ENCODE data around the gene ZNF485.
A peak's percentile ranks its signal among the peaks of the same experiment; 100 is the strongest.

The ZNF485 gene

DNA sequence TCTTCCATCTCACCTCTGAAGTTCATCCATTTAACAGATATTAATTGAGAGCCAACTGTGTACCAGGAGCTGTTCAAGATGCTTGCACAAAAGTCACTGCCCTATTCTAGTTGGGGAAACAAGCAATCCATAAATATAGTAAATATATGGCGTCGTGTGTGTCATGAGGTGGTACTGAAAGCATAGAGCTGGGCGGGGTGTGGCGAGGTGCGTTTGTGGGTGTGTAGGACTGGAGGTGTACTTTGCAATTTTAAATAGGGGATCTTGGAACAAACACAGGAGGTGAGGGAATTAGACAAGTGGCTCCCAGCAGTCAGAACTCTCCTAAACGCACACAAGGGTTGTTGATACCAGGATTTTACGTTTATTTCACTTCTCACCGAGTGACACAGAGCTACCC lies 31.3 kb upstream of the ZNF485 start:
- no peak overlapping the region for H2AFZ ChIP-seq (ENCODE audit: low read depth, low read length)
- H3K4me1 ChIP-seq (ENCODE audit: insufficient read depth, low read length): peaks cover 6% of the 10 kb centered on the region
- H3K27me3 ChIP-seq (ENCODE audit: insufficient read depth, low read length, poor library complexity): no peaks in the 10 kb centered on the region
- TF ChIP-seq, protein P1, sequence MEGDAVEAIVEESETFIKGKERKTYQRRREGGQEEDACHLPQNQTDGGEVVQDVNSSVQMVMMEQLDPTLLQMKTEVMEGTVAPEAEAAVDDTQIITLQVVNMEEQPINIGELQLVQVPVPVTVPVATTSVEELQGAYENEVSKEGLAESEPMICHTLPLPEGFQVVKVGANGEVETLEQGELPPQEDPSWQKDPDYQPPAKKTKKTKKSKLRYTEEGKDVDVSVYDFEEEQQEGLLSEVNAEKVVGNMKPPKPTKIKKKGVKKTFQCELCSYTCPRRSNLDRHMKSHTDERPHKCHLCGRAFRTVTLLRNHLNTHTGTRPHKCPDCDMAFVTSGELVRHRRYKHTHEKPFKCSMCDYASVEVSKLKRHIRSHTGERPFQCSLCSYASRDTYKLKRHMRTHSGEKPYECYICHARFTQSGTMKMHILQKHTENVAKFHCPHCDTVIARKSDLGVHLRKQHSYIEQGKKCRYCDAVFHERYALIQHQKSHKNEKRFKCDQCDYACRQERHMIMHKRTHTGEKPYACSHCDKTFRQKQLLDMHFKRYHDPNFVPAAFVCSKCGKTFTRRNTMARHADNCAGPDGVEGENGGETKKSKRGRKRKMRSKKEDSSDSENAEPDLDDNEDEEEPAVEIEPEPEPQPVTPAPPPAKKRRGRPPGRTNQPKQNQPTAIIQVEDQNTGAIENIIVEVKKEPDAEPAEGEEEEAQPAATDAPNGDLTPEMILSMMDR (IDR thresholded peaks at IDR 0.05; ENCODE audit: borderline replicate concordance, extremely low read depth, low read length, poor library complexity, severe bottlenecking): no peak
- TF ChIP-seq EZH2 (IDR thresholded peaks at IDR 0.05; ENCODE audit: borderline replicate concordance, low read depth, low read length, severe bottlenecking): no peak
- ATAC-seq (ENCODE audit: insufficient read depth, low read depth) (no peak), DNase-seq (no peak)
- H3K27ac ChIP-seq (ENCODE audit: low read length): no peak overlapping the region
- H3K9ac ChIP-seq (ENCODE audit: low read depth, low read length): no peak overlapping the region
- peaks cover 6% of the 10 kb centered on the region for H3K9me3 ChIP-seq (ENCODE audit: insufficient read depth, low read length, severe bottlenecking)
- H4K20me1 ChIP-seq (ENCODE audit: insufficient read depth, low read length): no peaks in the 10 kb centered on the region
- H3K4me3 ChIP-seq (ENCODE audit: low read depth in 1 of 2, low read length in 2 of 2): no peak overlapping the region
- no peak overlapping the region for H3K4me2 ChIP-seq (ENCODE audit: insufficient read depth, low read length)
- no peaks in the 10 kb centered on the region for H3K36me3 ChIP-seq (ENCODE audit: insufficient read depth, low read length)
- no peaks in the 10 kb centered on the region for H3K79me2 ChIP-seq (ENCODE audit: insufficient read depth, low read length)

- Histone ChIP-seq H3K27ac (ENCODE audit: low read length) (no peak overlapping the region), H3K27me3 (ENCODE audit: insufficient read depth, low read length, poor library complexity) (no peaks in the 10 kb centered on the region), H4K20me1 (ENCODE audit: insufficient read depth, low read length) (no peaks in the 10 kb centered on the region), H3K4me1 (ENCODE audit: insufficient read depth, low read length) (peaks cover 6% of the 10 kb centered on the region), H3K36me3 (ENCODE audit: insufficient read depth, low read length) (no peaks in the 10 kb centered on the region), H3K9ac (ENCODE audit: low read depth, low read length) (no peak overlapping the region), H2AFZ (ENCODE audit: low read depth, low read length) (peak overlapping the region; percentile 64), H3K4me2 (ENCODE audit: insufficient read depth, low read length) (no peak overlapping the region), H3K9me3 (ENCODE audit: insufficient read depth, low read length, severe bottlenecking) (peaks cover 6% of the 10 kb centered on the region), H3K79me2 (ENCODE audit: insufficient read depth, low read length) (no peaks in the 10 kb centered on the region), H3K4me3 (ENCODE audit: low read depth in 1 of 2, low read length in 2 of 2) (no peak overlapping the region)
- ATAC-seq (ENCODE audit: insufficient read depth, low read depth): peak; percentile 72
- TF ChIP-seq, protein P1 (IDR thresholded peaks at IDR 0.05; ENCODE audit: borderline replicate concordance, extremely low read depth, low read length, poor library complexity, severe bottlenecking): no peak
- no peak for TF ChIP-seq EZH2 (IDR thresholded peaks at IDR 0.05; ENCODE audit: borderline replicate concordance, low read depth, low read length, severe bottlenecking)
- DNase-seq: peak; percentile 15
Measured at GRCh38 chr10:43576062-43576461, 30.2 kb upstream of the ZNF485 start.

DNA sequence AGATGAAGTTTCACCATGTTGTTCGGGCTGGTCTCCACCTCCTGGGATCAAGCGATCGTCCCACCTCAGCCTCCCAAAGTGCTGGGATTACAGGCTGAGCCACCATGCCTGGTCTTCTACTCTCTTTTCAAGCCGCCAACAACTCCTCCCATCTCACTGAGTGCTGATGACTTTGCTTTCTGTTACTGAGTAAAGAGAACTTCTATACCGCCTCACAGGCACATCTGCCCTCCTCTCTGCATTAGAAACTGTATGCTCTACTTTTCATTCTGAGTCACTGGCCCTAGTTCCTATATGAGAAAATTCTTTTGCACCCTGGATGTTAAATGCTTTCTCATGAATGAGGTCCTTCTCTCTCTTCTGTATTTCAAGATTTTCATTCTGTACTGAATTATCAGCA lies 29.7 kb upstream of the ZNF485 start:
- peaks cover 6% of the 10 kb centered on the region for H3K9me3 ChIP-seq (ENCODE audit: insufficient read depth, low read length, severe bottlenecking)
- no peak overlapping the region for H3K4me2 ChIP-seq (ENCODE audit: insufficient read depth, low read length)
- DNase-seq (no peak), ATAC-seq (ENCODE audit: insufficient read depth, low read depth) (0 out of 3 replicates have a peak, but pooled peaks have one; percentile 33)
- H4K20me1 ChIP-seq (ENCODE audit: insufficient read depth, low read length): no peaks in the 10 kb centered on the region
- no peak overlapping the region for H2AFZ ChIP-seq (ENCODE audit: low read depth, low read length)
- no peaks in the 10 kb centered on the region for H3K27me3 ChIP-seq (ENCODE audit: insufficient read depth, low read length, poor library complexity)
- no peaks in the 10 kb centered on the region for H3K36me3 ChIP-seq (ENCODE audit: insufficient read depth, low read length)
- H3K4me3 ChIP-seq (ENCODE audit: low read depth in 1 of 2, low read length in 2 of 2): no peak overlapping the region
- H3K9ac ChIP-seq (ENCODE audit: low read depth, low read length): no peak overlapping the region
- H3K27ac ChIP-seq (ENCODE audit: low read length): no peak overlapping the region
- TF ChIP-seq, protein P1 (IDR thresholded peaks at IDR 0.05; ENCODE audit: borderline replicate concordance, extremely low read depth, low read length, poor library complexity, severe bottlenecking): no peak
- no peak for TF ChIP-seq EZH2 (IDR thresholded peaks at IDR 0.05; ENCODE audit: borderline replicate concordance, low read depth, low read length, severe bottlenecking)
- no peaks in the 10 kb centered on the region for H3K79me2 ChIP-seq (ENCODE audit: insufficient read depth, low read length)
- peaks cover 6% of the 10 kb centered on the region for H3K4me1 ChIP-seq (ENCODE audit: insufficient read depth, low read length)

DNA sequence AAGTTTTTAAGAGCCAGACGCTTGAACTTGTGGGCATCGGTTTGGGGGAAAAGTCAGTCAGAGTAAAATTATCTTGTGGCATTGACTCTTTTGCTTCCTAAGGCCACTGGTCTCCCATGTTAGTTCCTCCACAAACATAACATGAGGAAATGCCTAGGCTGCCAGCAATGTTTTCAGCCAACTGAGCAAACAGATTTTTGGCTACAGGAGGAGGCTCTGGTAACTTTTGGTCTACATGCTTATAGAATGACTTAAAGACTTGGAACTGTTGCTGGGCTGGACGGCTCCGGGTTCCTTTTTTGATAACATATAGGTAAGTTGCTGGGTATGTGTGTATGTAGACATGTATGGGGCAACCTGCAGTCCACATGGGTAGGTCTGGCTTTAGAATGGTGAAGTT lies 22.2 kb upstream of the ZNF485 start:
- H3K27me3 ChIP-seq (ENCODE audit: insufficient read depth, low read length, poor library complexity): no peaks in the 10 kb centered on the region
- ATAC-seq (ENCODE audit: insufficient read depth, low read depth): no peak
- H3K79me2 ChIP-seq (ENCODE audit: insufficient read depth, low read length): no peaks in the 10 kb centered on the region
- H3K9ac ChIP-seq (ENCODE audit: low read depth, low read length): no peak overlapping the region
- H3K36me3 ChIP-seq (ENCODE audit: insufficient read depth, low read length): no peaks in the 10 kb centered on the region
- no peaks in the 10 kb centered on the region for H4K20me1 ChIP-seq (ENCODE audit: insufficient read depth, low read length)
- no peak overlapping the region for H3K4me2 ChIP-seq (ENCODE audit: insufficient read depth, low read length)
- no peak overlapping the region for H3K4me3 ChIP-seq (ENCODE audit: low read depth in 1 of 2, low read length in 2 of 2)
- H3K9me3 ChIP-seq (ENCODE audit: insufficient read depth, low read length, severe bottlenecking): no peaks in the 10 kb centered on the region
- no peak overlapping the region for H2AFZ ChIP-seq (ENCODE audit: low read depth, low read length)
- H3K4me1 ChIP-seq (ENCODE audit: insufficient read depth, low read length): no peaks in the 10 kb centered on the region
- no peak overlapping the region for H3K27ac ChIP-seq (ENCODE audit: low read length)
- TF ChIP-seq, protein P1 (IDR thresholded peaks at IDR 0.05; ENCODE audit: borderline replicate concordance, extremely low read depth, low read length, poor library complexity, severe bottlenecking): no peak
- TF ChIP-seq EZH2 (IDR thresholded peaks at IDR 0.05; ENCODE audit: borderline replicate concordance, low read depth, low read length, severe bottlenecking): no peak
- DNase-seq: no peak

Measured in DND-41 (cell line).